Measurements from ENCODE around the gene VMP1.
"Not testable (repeated sequence)": the region's sequence is repeated elsewhere in the genome, so short reads cannot be mapped to it uniquely, and the experiment has no call there.

VMP1 gene

GRCh38 chr17:59870482-59870881, 163.0 kb downstream of the VMP1 start:
- TF ChIP-seq CTCF (IDR thresholded peaks at IDR 0.05; ENCODE audit: low read depth, low read length, missing control alignments), result no peak
- no peak for DNase-seq (ENCODE audit: low read depth)
- H3K4me3 ChIP-seq (ENCODE audit: low read depth, low read length), result no peak overlapping the region

GRCh38 chr17:59872351-59872750, 164.9 kb downstream of the VMP1 start:
- TF ChIP-seq CTCF (IDR thresholded peaks at IDR 0.05; ENCODE audit: low read depth, low read length, missing control alignments), result no peak
- DNase-seq (ENCODE audit: low read depth), result no peak
- no peak overlapping the region for H3K4me3 ChIP-seq (ENCODE audit: low read depth, low read length)

- H3K4me3 ChIP-seq (ENCODE audit: low read depth, low read length); DNase-seq (ENCODE audit: low read depth): not testable (repeated sequence)
Measured at GRCh38 chr17:59873414-59873813, 166.0 kb downstream of the VMP1 start.

GRCh38 chr17:59874376-59874775, 166.9 kb downstream of the VMP1 start:
- DNase-seq (ENCODE audit: low read depth), result no peak
- no peak overlapping the region for H3K4me3 ChIP-seq (ENCODE audit: low read depth, low read length)

GRCh38 chr17:59876107-59876506, 168.7 kb downstream of the VMP1 start:
- H3K4me3 ChIP-seq (ENCODE audit: low read depth, low read length), result no peak overlapping the region
- no peak for TF ChIP-seq CTCF (IDR thresholded peaks at IDR 0.05; ENCODE audit: low read depth, low read length, missing control alignments)
- DNase-seq (ENCODE audit: low read depth), result no peak

More at GRCh38 chr17:59874376-59874775, 166.9 kb downstream of the VMP1 start:
- TF ChIP-seq CTCF (IDR thresholded peaks at IDR 0.05; ENCODE audit: low read depth, low read length, missing control alignments), result no peak

GRCh38 chr17:59877965-59878364, 170.5 kb downstream of the VMP1 start:
- H3K4me3 ChIP-seq (ENCODE audit: low read depth, low read length), result no peak overlapping the region
- TF ChIP-seq CTCF (IDR thresholded peaks at IDR 0.05; ENCODE audit: low read depth, low read length, missing control alignments), result no peak
- DNase-seq (ENCODE audit: low read depth), result no peak

GRCh38 chr17:59878624-59879023, 171.2 kb downstream of the VMP1 start:
- H3K4me3 ChIP-seq (ENCODE audit: low read depth, low read length), result no peak overlapping the region
- TF ChIP-seq CTCF (IDR thresholded peaks at IDR 0.05; ENCODE audit: low read depth, low read length, missing control alignments), result no peak
- DNase-seq (ENCODE audit: low read depth), result no peak

GRCh38 chr17:59884861-59885260, 177.4 kb downstream of the VMP1 start:
- no peak for TF ChIP-seq CTCF (IDR thresholded peaks at IDR 0.05; ENCODE audit: low read depth, low read length, missing control alignments)
- H3K4me3 ChIP-seq (ENCODE audit: low read depth, low read length), result no peak overlapping the region
- DNase-seq (ENCODE audit: low read depth), result no peak
